Breast epithelium (tissue), 3 donors: ENCODE measurements around the gene DVL1.

Experiments used
- CTCF ChIP-seq, 3 donors: fragments of 450-650 bp; IDR thresholded peaks; one replicate each; pipeline ENCODE4 v1.5.1; 2016 to 2017; ENCODE audit warnings: antibody characterized with exemption in 3 of 3, mild to moderate bottlenecking in 3 of 3, moderate library complexity in 3 of 3
- POLR2AphosphoS5 ChIP-seq, 3 donors: sonication (generic); formaldehyde crosslinking; IDR thresholded peaks; one replicate each; pipeline ENCODE4 v1.6.1; 2017; ENCODE audit warnings: antibody characterized with exemption in 3 of 3

- TF ChIP-seq POLR2AphosphoS5 (IDR thresholded peaks at IDR 0.05) (no peak), CTCF (IDR thresholded peaks at IDR 0.05) (no peak)
Measured at GRCh38 chr1:1345860-1346500, 3.2 kb downstream of the DVL1 start.
